Gastrocnemius medialis (tissue), 4 donors: Measurements from ENCODE around the gene DPYSL3.

Experiments used
- POLR2A ChIP-seq, 2 donors: fragments of 450-650 bp; IDR thresholded peaks; one replicate each; pipeline ENCODE4 v1.6.1; 2017; ENCODE audit warnings: antibody characterized with exemption in 2 of 2, mild to moderate bottlenecking in 2 of 2, moderate library complexity in 2 of 2
- TF ChIP-seq, protein P1 (sequence below), 5 experiments: fragments of 450-650 bp in 3 of 5; fragments of 200-600 bp in 2 of 5; sonication (generic) in 2 of 5; IDR thresholded peaks in 4 of 5; conservative IDR thresholded peaks in 1 of 5; 1 replicate in 4 of 5; 2 replicates in 1 of 5; pipeline ENCODE4 v1.5.1; 2016 to 2019; ENCODE audit warnings: antibody characterized with exemption in 5 of 5, mild to moderate bottlenecking in 3 of 5, moderate library complexity in 3 of 5

DNA sequence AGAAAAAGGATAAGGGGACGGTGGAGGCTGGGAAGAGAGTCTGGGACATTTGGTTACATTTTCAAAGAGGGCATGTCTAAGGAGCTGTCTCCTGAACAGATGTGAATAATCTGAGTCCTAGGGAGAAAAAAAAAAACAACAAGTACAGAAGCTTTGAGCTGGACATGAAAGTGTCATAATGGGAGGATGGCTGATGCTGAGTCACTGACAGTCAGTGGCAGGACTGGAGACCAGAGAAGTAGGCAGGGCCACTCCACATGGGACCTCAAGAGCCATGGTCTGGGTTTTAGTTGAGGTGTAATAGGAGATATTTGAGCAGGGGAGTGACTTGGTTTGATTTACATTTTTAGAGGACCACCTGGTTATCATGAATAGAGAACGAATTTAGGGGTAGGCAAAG is 70.6 kb downstream of the DPYSL3 start:
- TF ChIP-seq, protein P1, sequence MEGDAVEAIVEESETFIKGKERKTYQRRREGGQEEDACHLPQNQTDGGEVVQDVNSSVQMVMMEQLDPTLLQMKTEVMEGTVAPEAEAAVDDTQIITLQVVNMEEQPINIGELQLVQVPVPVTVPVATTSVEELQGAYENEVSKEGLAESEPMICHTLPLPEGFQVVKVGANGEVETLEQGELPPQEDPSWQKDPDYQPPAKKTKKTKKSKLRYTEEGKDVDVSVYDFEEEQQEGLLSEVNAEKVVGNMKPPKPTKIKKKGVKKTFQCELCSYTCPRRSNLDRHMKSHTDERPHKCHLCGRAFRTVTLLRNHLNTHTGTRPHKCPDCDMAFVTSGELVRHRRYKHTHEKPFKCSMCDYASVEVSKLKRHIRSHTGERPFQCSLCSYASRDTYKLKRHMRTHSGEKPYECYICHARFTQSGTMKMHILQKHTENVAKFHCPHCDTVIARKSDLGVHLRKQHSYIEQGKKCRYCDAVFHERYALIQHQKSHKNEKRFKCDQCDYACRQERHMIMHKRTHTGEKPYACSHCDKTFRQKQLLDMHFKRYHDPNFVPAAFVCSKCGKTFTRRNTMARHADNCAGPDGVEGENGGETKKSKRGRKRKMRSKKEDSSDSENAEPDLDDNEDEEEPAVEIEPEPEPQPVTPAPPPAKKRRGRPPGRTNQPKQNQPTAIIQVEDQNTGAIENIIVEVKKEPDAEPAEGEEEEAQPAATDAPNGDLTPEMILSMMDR (IDR thresholded peaks at IDR 0.05 in 4 of 5, conservative IDR thresholded peaks at IDR 0.05 in 1 of 5) = no peak
- no peak for TF ChIP-seq POLR2A (IDR thresholded peaks at IDR 0.05)
